T-helper 17 cell (primary cell): ENCODE results near the gene GPI. TPM values are rescaled to one million over a fixed set of nuclear protein-coding genes. Genes with fewer than 3 reads are reported as not detected.

ENCODE experiments used
- ATAC-seq: fragments of 150-1000 bp; cut with Tn5 transposase; 2 replicates; pipeline ENCODE4 v1.10.0; 2021; ENCODE audit warnings: mild to moderate bottlenecking, moderate library complexity
- DNase-seq, 3 donors: peaks; one replicate each; pipeline versions ENCODE4 v3.0.0 to v3.0.0-alpha.2; 2020 to 2021
- H3K9me3 ChIP-seq: one replicate; pipeline ENCODE4 v1.7.0; 2013; ENCODE audit warnings: low read length, mild to moderate bottlenecking; ENCODE audit not compliant: control insufficient read depth, poor library complexity, severe bottlenecking
- H3K27ac Mint-ChIP-seq: one replicate; pipeline ENCODE4 v1.8.0; 2022; ENCODE audit warnings: mild to moderate bottlenecking, moderate library complexity, mixed read lengths
- H3K27me3 Mint-ChIP-seq: one replicate; pipeline ENCODE4 v1.8.0; 2022; ENCODE audit warnings: mixed read lengths
- H3K36me3 Mint-ChIP-seq: one replicate; pipeline ENCODE4 v1.8.0; 2022; ENCODE audit warnings: low read depth, mixed read lengths
- H3K4me1 Mint-ChIP-seq: one replicate; pipeline ENCODE4 v1.8.0; 2022; ENCODE audit warnings: mild to moderate bottlenecking, mixed read lengths
- H3K4me3 Mint-ChIP-seq: one replicate; pipeline ENCODE4 v1.8.0; 2022; ENCODE audit warnings: mild to moderate bottlenecking, moderate library complexity, mixed read lengths
- total RNA-seq, 4 donors: library from RNA in 2 of 4; stranded (reverse) in 2 of 4; gene quantifications; one replicate each; pipeline ENCODE4 v1.2.3 and lab custom pipeline; 2022 to 2026

Gene GPI
- total RNA-seq: 100 to 1,000 TPM; 109 to 122 TPM
- 100 to 144 reads per million in 2 donors for total RNA-seq (lab: John Stamatoyannopoulos, UW)

- H3K27me3 Mint-ChIP-seq: no peaks in the 10 kb centered on the region
- no peaks in the 10 kb centered on the region for H3K9me3 ChIP-seq
- H3K4me1 Mint-ChIP-seq: peaks cover 30% of the 10 kb centered on the region
- H3K27ac Mint-ChIP-seq: peak within 1 kb of the TSS; percentile 94
- H3K4me3 Mint-ChIP-seq: peak within 1 kb of the TSS; percentile 97
- peak; percentile 47 to 66 (median 62) for DNase-seq
- peak; percentile 93 for ATAC-seq
- H3K36me3 Mint-ChIP-seq: peaks cover 2% of the 10 kb centered on the region
Observed at GRCh38 chr19:34364830-34365462, at the start of gene GPI. TSS of gene GPI (plus strand) at chr19:34365196. CDS start at chr19:34365267, 71 bp downstream.

- no peak for ATAC-seq
- no peaks in the 10 kb centered on the region for H3K9me3 ChIP-seq
- DNase-seq: no peak
- peaks cover 3% of the 10 kb centered on the region for H3K36me3 Mint-ChIP-seq
- H3K4me3 Mint-ChIP-seq: no peak overlapping the region
- peaks cover 42% of the 10 kb centered on the region for H3K4me1 Mint-ChIP-seq
- H3K27me3 Mint-ChIP-seq: no peaks in the 10 kb centered on the region
- H3K27ac Mint-ChIP-seq: peak overlapping the region; percentile 96
Observed at GRCh38 chr19:34316247-34316646, 48.7 kb upstream of the GPI start.

DNA sequence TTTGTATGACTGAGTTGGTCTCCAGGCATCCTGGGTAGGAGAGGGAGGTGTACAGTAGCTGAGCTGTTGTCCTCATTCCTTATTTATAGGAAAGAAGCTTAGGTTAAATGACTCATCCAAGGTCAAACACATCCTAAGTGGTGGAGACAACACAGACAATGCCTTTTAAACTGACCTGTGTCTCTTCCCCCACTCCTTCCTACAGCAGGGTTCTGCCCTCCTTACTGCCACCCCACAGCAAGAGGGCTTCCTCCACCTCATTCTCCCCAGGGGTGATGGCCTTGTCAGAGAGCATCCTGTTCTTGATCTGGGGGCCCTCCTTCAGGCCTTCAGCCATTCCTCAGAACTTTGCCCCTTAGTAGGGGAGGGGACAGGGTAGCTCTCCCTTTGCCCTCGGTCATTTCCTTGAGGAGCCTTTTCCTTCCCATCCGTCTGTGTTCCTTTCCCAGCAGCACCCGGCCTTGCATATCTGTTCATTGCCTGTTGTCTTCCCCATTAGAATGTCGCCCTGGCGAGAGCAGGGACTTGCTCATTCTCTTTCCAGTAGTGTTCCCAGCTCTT is 48.2 kb upstream of the GPI start:
- ATAC-seq (peak; percentile 21), DNase-seq (no peak)
- Mint-ChIP-seq H3K36me3 (peaks cover 3% of the 10 kb centered on the region), H3K27me3 (no peaks in the 10 kb centered on the region), H3K4me3 (peak overlapping the region; percentile 75), H3K4me1 (peaks cover 40% of the 10 kb centered on the region), H3K27ac (peak overlapping the region; percentile 96)
- H3K9me3 ChIP-seq: no peaks in the 10 kb centered on the region

- peaks cover 3% of the 10 kb centered on the region for H3K36me3 Mint-ChIP-seq
- peak in 1 of 3 donors; percentile 43 for DNase-seq
- peaks cover 40% of the 10 kb centered on the region for H3K4me1 Mint-ChIP-seq
- H3K27me3 Mint-ChIP-seq: no peaks in the 10 kb centered on the region
- H3K9me3 ChIP-seq: no peaks in the 10 kb centered on the region
- H3K27ac Mint-ChIP-seq: peak overlapping the region; percentile 96
- ATAC-seq: peak; percentile 87
- peak overlapping the region; percentile 75 for H3K4me3 Mint-ChIP-seq
Observed at GRCh38 chr19:34317311-34317927, 47.6 kb upstream of the GPI start.

- H3K4me3 Mint-ChIP-seq: no peak overlapping the region
- no peak for ATAC-seq
- no peaks in the 10 kb centered on the region for H3K27me3 Mint-ChIP-seq
- H3K36me3 Mint-ChIP-seq: peaks cover 7% of the 10 kb centered on the region
- H3K4me1 Mint-ChIP-seq: peaks cover 42% of the 10 kb centered on the region
- no peak for DNase-seq
- no peaks in the 10 kb centered on the region for H3K9me3 ChIP-seq
- no peak overlapping the region for H3K27ac Mint-ChIP-seq
Observed at GRCh38 chr19:34319230-34319585, 45.8 kb upstream of the GPI start.

GRCh38 chr19:34319785-34320184 is 45.2 kb upstream of the GPI start:
- no peaks in the 10 kb centered on the region for H3K27me3 Mint-ChIP-seq
- peaks cover 38% of the 10 kb centered on the region for H3K4me1 Mint-ChIP-seq
- H3K36me3 Mint-ChIP-seq: peaks cover 7% of the 10 kb centered on the region
- H3K27ac Mint-ChIP-seq: peak overlapping the region; percentile 68
- H3K9me3 ChIP-seq: no peaks in the 10 kb centered on the region
- no peak overlapping the region for H3K4me3 Mint-ChIP-seq
- DNase-seq (no peak), ATAC-seq (no peak)

DNA sequence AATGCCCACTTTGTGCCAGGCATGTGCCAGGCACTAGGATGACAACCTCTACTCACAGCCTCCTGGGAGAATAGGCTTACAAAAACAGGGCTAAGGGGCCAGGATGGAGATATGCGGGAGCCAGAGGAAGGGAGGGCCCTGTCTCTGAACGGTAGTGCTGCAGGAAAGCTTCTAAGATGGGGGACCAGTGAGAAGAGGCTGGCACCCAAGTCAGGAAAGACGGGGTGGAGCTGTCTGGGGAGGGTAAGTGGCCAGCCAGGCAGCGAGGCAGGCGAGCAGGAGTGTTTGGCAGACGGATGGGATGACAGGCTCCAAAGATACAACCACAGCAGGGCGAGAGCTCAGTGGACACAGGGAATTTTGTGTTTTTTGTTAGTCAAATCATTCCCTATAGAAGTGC is 44.7 kb upstream of the GPI start:
- Mint-ChIP-seq H3K4me3 (no peak overlapping the region), H3K36me3 (peaks cover 7% of the 10 kb centered on the region), H3K27me3 (no peaks in the 10 kb centered on the region), H3K4me1 (peaks cover 35% of the 10 kb centered on the region), H3K27ac (peak overlapping the region; percentile 68)
- no peaks in the 10 kb centered on the region for H3K9me3 ChIP-seq
- DNase-seq: no peak
- no peak for ATAC-seq

GRCh38 chr19:34321735-34322134 is 43.3 kb upstream of the GPI start:
- H3K9me3 ChIP-seq: no peaks in the 10 kb centered on the region
- ATAC-seq: no peak
- Mint-ChIP-seq H3K4me1 (peaks cover 33% of the 10 kb centered on the region), H3K36me3 (peaks cover 9% of the 10 kb centered on the region), H3K27me3 (no peaks in the 10 kb centered on the region), H3K27ac (peak overlapping the region; percentile 29), H3K4me3 (no peak overlapping the region)
- DNase-seq: no peak

DNA sequence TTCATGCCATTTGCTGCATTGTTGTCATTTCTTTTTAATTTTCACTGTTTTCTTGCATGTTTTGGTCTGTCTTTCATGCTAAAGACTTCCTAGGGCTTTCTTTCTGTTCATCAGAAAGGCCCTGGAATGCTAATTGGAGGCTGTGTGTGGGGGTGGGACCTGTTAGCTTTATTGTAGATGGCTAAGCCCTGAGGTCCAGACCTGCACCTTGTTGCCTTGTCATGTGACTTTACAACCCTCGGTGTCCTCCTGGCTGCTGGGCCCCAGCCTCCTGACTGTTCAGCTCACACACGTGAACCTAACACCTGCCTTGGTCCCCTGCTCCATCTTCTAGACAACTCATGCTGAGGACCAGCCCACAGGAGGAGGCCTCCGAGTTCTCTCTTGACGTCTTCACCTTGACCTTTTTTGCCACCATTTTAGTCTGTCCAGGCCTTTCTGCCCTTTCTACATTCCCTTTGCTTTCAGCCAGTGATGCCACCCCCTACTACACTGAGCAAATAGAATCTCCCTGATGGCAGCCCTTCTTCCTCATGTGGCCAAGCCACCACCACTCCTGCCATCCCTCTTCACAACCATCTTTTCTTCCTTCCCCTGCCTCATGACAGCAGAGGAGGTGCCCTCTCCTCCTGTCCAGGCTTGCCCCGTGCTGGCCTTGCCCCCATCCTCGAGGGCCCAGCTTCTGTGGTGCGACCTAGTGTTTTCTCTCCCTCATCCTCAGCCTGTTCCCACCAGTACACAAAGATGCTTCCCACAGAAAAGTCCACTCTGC is 41.4 kb upstream of the GPI start:
- Mint-ChIP-seq H3K36me3 (peaks cover 15% of the 10 kb centered on the region), H3K4me3 (no peak overlapping the region), H3K27me3 (no peaks in the 10 kb centered on the region), H3K4me1 (peaks cover 16% of the 10 kb centered on the region), H3K27ac (peak overlapping the region; percentile 81)
- no peak for ATAC-seq
- no peaks in the 10 kb centered on the region for H3K9me3 ChIP-seq
- DNase-seq: no peak

DNA sequence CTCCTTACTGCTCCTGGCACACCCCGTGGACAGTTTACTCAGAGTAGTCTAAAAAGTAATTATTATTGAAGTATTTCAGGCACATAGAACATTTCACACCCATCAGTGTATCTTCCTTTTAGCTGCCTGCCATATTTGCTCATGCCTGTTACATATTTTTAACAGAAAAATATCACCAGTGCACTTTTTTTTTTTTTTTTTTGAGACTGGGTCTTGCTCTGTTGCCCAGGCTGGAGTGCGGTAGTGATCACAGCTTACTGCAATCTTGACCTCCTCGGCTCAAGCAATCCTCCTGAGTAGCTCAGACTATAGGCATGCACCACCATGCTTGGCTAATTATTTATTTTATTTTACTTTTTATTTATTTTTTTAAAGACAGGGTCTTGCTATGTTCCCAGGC is 40.7 kb upstream of the GPI start:
- DNase-seq (no peak), ATAC-seq (no peak)
- Mint-ChIP-seq H3K36me3 (peaks cover 15% of the 10 kb centered on the region), H3K27ac (peak overlapping the region; percentile 81), H3K27me3 (no peaks in the 10 kb centered on the region), H3K4me1 (peaks cover 14% of the 10 kb centered on the region), H3K4me3 (no peak overlapping the region)
- H3K9me3 ChIP-seq: no peaks in the 10 kb centered on the region

- Mint-ChIP-seq H3K4me3 (no peak overlapping the region), H3K27me3 (no peaks in the 10 kb centered on the region), H3K27ac (peak overlapping the region; percentile 81), H3K36me3 (peaks cover 16% of the 10 kb centered on the region), H3K4me1 (peaks cover 11% of the 10 kb centered on the region)
- H3K9me3 ChIP-seq: no peaks in the 10 kb centered on the region
- DNase-seq (no peak), ATAC-seq (no peak)
Observed at GRCh38 chr19:34325181-34325580, 39.8 kb upstream of the GPI start.

DNA sequence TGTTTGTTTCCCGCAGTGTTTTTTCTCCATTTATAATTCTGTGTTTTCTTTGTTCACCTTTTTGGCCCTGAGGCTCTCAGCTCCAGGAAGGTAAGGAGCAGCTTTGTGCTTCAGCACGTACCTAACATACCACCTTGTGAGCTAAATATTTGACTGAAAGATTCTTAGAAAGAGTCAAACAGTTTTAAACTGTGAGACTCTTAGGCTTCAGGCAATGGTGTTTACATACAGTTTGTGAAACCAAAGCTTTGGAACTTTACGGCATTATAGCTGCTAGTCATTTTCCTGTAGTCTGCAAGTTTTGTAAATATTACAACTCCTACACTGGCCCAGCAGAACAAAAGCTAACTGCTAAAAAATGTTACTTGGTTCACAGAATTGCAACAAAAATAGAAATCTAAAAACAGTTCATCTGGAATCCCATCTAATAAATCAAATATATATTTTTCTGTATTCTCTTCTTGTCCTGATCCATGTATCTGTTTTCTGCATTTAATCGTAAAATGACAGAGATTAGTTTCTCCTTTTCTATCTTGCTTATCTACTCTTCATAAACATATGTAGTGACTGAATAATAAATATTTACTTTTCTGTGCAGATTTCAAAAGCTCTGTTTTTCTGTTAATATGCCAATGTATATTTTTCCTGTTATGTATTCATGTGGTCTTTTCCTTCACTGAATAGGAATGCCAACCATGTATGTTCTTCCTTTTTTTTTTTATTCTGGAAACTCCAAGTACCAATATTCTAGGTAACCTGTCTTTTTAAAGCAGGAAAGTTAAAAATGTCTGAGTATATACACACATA is 38.8 kb upstream of the GPI start:
- H3K9me3 ChIP-seq: no peaks in the 10 kb centered on the region
- H3K27me3 Mint-ChIP-seq: no peaks in the 10 kb centered on the region
- H3K27ac Mint-ChIP-seq: peak overlapping the region; percentile 81
- H3K36me3 Mint-ChIP-seq: peaks cover 15% of the 10 kb centered on the region
- ATAC-seq (no peak), DNase-seq (no peak)
- H3K4me3 Mint-ChIP-seq: no peak overlapping the region
- H3K4me1 Mint-ChIP-seq: peaks cover 10% of the 10 kb centered on the region
